ENCODE results near the gene CALR.
"Not testable (repeated sequence)": the region's sequence is repeated elsewhere in the genome, so short reads cannot be mapped to it uniquely, and the experiment has no call there.

Gene CALR

DNA sequence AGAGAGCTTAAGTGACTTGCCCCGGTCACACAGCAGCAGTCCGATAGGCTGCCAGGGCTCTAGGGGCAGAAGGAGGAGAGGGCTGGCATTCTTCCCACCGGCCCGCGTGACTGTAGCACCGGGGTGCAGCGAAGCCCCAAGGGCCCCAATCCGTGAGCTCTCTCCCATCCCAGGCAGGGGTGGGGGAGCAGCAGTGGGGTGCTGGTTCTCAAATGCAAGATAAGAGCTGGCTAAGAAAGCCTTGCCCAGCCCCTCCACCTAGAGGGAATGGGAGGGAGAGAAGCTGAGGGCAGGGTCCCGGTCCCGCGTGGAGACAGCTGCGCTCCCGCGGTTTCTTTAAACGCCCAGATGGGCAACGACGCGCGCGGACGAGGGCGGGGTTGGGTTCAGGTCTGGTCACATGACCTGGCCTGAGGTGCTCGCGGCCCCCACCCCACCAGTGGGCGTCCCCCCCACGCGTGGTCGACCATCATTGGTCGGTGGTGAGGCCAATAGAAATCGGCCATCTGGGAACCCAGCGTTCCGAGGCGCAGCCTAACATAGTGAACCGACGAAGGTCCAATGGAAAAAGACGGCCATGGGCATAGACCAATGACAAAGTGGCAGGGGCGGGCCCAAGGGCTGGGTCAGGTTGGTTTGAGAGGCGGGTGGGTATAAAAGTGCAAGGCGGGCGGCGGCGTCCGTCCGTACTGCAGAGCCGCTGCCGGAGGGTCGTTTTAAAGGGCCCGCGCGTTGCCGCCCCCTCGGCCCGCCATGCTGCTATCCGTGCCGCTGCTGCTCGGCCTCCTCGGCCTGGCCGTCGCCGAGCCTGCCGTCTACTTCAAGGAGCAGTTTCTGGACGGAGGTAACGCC, at the start of gene CALR:
CALR (plus strand) TSS at position 683 of the 852 bp plus-strand sequence; CDS start at position 754, 71 bp downstream.
- DNase-seq = peak; percentile 100

GRCh38 chr19:12890299-12890786, 48.1 kb upstream of the CALR start:
- not testable (repeated sequence) for DNase-seq

GRCh38 chr19:12890787-12891552, 47.4 kb upstream of the CALR start, which contains the start of gene GCDH:
GCDH (plus strand) TSS chr19:12891160; CDS start chr19:12891305, 145 bp downstream.
- peak; percentile 100 for DNase-seq

DNA sequence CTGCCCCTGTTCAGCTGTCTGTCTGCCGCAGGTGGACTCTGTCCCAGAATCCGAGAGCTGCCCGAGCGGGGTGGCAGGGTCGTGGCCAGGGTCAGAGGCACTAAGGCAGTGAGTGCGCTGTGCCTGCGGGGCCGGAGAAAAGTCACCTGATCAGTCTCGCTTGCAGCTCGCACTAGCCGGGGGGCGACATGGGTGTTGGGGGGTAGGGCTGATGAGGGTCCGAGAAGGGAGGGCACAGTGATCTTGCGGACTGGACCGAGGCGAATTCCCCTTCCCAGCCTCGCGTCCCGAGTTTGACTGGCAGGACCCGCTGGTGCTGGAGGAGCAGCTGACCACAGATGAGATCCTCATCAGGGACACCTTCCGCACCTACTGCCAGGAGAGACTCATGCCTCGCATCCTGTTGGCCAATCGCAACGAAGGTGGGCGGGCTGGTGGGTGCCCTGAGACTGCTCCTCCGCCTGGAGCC, 46.8 kb upstream of the CALR start:
- no peak for DNase-seq

DNA sequence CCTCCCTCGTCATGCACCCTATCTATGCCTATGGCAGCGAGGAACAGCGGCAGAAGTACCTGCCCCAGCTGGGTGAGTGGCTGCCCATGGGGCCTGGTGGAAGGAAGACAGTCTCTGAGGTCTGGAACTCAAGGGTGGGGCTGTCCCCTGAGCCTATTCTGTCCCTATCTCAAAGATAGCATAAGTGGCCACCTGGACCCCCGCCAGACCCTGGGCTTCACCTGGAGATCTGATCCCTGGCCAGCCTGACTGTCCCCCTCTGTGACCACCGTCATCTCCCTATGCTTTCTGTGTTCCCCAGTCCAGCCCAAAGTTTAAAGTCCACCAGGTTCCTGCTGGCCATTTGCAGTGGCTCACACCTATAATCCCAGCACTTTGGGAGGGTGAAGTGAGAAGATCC, 44.8 kb upstream of the CALR start:
- no peak for DNase-seq

- no peak for DNase-seq
Measured at GRCh38 chr19:12896460-12896859, 41.9 kb upstream of the CALR start.

DNA sequence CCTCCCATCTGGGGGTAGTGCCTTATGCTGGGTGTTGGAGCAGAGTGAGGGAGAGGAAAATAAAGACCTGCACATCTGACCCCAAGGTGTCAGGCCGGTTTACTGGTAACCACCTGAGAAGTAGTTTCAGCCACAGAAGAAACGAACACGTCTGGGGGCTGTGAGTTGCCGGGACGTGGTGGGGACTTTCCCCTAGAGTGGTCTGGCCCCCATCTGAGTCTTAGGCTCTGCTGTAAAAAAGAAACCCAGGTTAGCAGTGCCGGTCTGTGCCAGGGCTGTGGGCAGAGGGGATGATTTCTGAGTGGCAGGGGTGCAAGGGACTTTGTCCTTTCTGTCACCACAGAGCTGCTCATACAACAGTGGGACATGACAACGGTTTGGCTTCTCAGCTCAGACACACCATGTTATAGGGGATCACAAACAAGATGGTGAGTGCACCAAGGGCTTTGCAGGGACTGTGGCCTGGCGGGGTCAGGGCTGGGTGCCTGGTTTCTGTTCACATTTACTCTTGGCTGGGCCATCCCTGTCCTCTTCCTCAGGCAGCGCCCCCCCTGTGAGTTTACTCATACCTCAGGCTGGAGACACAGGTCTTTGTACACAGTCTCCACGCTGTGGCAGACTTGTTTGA, 38.4 kb upstream of the CALR start:
- DNase-seq = no peak

DNA sequence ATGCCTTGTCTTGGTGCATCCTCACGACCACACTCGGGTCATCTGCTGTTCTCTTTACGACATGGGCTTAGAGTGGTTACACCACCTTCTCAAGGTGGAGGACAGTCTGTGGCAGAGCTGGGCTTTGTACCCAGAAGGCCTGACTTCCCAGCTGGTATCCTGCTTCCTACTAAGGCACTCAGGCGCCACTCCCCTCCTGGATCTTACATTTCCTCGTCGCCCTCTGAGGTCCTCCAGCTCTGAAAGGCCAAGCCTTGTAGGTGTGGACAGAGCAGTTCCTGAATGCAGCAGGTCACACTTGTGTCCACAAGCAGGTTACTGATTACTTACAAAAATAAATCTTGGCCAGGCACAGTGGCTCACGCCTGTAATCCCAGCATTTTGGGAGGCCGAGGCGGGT, 31.2 kb upstream of the CALR start:
- DNase-seq = no peak

GRCh38 chr19:12912571-12912970, 25.8 kb upstream of the CALR start:
- DNase-seq = peak; percentile 99

DNA sequence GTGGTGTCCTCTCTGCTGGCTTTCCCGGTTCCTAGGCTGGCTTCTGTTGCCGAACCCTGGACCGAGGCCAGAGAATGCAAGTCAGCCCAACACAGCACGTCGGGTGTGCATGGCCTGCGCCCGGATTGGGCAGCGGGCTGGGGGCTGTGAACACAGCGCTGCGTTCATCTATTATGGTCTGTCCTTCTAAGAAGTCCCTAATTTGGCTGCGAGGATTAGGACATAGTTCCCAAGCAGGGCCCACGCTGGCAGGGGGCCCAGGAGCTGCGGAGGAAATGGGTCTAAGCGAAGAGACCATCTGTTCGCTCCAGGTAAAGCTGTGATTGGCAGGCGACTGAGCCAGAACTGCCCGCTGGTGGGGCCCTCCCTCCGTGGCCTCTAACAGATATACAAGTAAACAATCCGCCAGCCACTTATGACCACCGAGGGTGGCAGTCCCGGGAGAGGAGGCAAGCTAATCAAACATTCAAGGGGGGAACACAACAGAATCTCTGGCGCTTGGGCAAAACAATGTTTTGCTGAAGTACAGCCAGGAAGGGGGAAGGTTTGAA, 25.3 kb upstream of the CALR start:
- peak; percentile 99 for DNase-seq

DNA sequence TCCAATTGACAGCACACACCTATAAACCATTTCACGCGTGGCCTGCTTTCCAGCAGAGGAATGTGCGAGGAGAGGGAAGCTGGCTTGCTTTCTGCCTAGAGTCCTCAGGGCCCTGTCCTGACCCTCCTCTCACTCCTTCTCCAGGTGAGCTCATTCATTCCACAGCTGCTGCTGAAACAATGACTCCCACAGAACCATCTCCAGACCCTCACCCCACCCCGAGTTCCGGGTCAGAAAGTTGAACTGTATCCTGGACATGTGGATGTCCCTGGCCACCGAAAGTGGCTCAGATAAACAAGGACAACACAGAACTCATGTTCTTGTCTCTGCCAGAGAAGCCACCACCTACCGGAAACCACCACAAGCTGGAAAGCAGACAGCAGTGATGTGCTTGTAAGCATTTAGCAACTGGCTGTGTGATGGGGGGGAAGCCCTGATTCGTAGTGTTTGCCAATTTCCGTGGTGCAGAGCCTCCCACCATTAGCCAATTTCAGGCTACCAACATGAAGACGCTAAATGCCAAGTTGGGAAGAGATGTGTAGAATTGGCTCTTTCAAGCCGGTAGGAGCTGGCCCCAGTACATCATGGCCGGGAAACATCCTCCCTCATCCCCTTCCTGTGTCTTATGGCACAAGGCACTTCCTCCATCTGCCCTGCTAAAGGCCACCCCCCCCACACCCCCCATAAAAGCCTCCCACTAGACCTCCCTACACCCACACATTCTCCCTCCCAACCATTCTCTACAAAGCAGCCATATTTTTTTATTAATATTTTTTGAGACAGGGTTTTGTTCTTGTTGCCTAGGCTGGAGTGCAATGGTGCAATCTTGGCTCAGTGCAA, 24.3 kb upstream of the CALR start:
- peak; percentile 43 for DNase-seq

- not testable (repeated sequence) for DNase-seq
Measured at GRCh38 chr19:12915860-12916259, 22.5 kb upstream of the CALR start.

- DNase-seq = no peak
Measured at GRCh38 chr19:12918253-12918652, 20.2 kb upstream of the CALR start.

DNA sequence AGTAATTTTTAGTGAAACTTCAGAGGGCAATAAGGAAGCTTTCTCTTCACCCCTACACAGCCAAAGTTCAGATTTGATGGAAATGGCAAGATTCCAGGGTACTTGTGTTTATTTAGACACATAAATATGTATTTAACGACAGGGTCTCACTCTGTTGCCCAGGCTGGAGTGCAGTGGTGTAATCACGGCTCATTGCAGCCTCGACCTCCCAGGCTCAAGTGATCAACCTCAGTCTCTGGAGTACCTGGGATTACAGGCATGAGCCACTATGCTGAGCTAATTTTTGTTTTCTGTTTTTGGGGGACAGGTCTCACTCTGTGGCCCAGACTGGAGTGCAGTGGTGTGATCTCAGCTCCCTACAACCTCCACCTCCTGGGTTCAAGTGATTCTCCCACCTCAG, 17.4 kb upstream of the CALR start:
- DNase-seq = no peak

DNA sequence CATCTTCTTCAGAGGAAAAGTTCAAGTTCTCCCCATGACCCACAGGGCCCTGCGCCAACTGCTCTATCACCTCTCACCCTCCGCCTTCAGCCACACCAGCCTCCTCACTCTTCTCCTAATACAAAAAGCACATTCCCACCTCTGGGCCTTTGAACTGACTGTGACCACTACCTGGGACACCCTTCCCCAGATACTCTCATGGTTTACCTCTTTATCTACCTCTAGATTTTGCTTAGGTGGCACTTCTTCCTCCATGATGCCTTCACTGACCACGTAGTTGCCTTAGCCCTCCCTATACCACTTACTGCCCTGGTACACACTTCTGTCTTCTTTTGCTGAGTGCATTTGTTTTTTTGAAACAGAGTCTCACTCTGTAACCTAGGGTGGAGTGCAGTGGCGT, 15.4 kb upstream of the CALR start:
- DNase-seq = no peak

- no peak for DNase-seq
Measured at GRCh38 chr19:12924621-12925310, 13.6 kb upstream of the CALR start.

GRCh38 chr19:12930002-12930645, 8.3 kb upstream of the CALR start:
- no peak for DNase-seq

GRCh38 chr19:12932392-12933286, 5.8 kb upstream of the CALR start:
- no peak for DNase-seq

DNA sequence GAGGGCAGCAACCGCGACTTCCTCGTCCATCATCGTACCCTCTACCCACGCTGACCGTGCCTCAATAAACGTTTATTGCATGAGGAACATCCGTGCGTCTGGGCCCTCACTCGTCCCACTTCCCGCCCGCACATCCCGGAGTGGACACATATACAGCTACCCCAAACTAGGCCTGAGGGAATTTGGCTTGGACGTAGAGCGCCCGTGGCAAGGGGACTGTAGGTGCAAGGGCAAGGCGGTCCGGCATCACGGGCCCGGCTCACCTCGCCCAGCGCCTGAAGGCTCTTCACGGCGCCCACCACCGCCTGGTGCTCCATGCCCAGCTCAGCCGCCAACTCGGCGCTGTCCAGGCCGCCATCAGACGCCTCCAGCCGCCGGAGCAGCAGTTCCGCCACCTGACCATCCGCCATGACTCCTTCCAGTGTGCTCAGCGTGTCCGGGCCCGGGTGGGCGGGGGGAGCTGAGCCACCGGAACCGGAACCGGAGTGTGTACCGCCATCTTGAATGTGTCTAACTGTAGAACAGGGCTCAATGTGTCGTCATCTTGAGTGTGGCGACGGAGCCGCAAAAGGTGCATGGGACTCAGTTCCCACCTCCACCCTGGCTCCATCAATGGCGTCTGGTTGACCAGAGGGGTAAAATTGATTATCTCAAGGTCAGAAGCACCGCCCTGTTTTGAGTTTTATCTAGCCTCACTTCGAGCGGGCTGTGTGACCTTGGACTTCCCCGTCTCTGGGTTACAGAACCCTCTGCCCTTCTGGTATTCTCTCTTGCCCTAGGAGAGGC, 4.9 kb upstream of the CALR start, which contains the start of gene FARSA:
FARSA (minus strand) TSS at position 425 of the 786 bp plus-strand sequence; CDS start at position 410, 15 bp downstream.
- DNase-seq = peak; percentile 97
